ENCODE data around the gene SWT1.

DNA sequence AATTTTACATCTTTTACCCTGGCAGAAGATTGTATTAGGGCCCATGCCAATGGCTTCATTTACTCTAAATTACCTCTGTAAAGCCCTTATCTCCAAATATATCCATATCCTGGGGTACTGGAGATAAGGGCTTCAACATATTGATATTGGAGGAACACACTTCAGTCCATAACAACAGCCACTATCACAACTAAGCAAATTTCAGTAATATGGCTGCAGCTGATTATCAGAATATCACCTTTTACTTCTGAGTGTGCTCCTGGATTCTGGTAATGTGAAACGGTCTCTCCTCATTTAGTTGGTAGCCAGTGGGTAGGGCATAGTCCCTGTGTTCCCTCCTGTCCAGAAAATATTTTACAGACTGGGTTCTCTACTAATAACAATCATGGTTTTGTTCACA lies 106.8 kb downstream of the SWT1 start:
- no peak for TF ChIP-seq POLR2A (IDR thresholded peaks at IDR 0.05)
- no peak for TF ChIP-seq POLR2AphosphoS5 (IDR thresholded peaks at IDR 0.05; ENCODE audit: insufficient read depth in 1 of 2, low read depth in 1 of 2)

Measured in vagina (tissue), 2 donors.